Coronary artery (tissue), 2 donors: ENCODE data around the gene WARS2.
"Not testable (repeated sequence)": the region's sequence is repeated elsewhere in the genome, so short reads cannot be mapped to it uniquely, and the experiment has no call there.

ENCODE experiments used
- DNase-seq: peaks from one replicate; pipeline ENCODE4 v3.0.0-alpha.2; 2017; ENCODE audit warnings: low spot score
- H3K27ac ChIP-seq, 2 donors: fragments of 200-600 bp; sonication (generic); one replicate each; pipeline ENCODE4 v1.5.1; 2016 to 2019
- H3K4me3 ChIP-seq: fragments of 200-600 bp; sonication (generic); 2 replicates; pipeline ENCODE4 v1.5.1; 2016; ENCODE audit warnings: mild to moderate bottlenecking, moderate library complexity
- CTCF ChIP-seq: fragments of 200-600 bp; sonication (generic); IDR thresholded peaks from one replicate; pipeline ENCODE4 v1.5.1; 2019; ENCODE audit warnings: antibody characterized with exemption

The WARS2 gene

GRCh38 chr1:119140177-119141019 is at the start of gene WARS2:
Gene WARS2 (minus strand): TSS chr1:119140653. CDS start chr1:119140644, 9 bp downstream.
- Histone ChIP-seq H3K4me3 (peak within 1 kb of the TSS; percentile 76), H3K27ac (peak within 1 kb of the TSS; percentile 86 to 91)
- TF ChIP-seq CTCF: no peak
- peak; percentile 97 for DNase-seq

- Histone ChIP-seq H3K27ac (no peak overlapping the region), H3K4me3 (no peak overlapping the region)
- no peak for DNase-seq
- TF ChIP-seq CTCF: no peak
Measured at GRCh38 chr1:119188926-119189325, 48.5 kb upstream of the WARS2 start.

- no peak overlapping the region for H3K27ac ChIP-seq
- no peak for TF ChIP-seq CTCF
- DNase-seq: no peak
- H3K4me3 ChIP-seq: no peak overlapping the region
Measured at GRCh38 chr1:119187416-119187815, 47.0 kb upstream of the WARS2 start.

GRCh38 chr1:119186471-119186870 is 46.0 kb upstream of the WARS2 start:
- Histone ChIP-seq H3K4me3 (no peak overlapping the region), H3K27ac (no peak overlapping the region)
- DNase-seq: no peak
- TF ChIP-seq CTCF: no peak

GRCh38 chr1:119184972-119185371 is 44.5 kb upstream of the WARS2 start:
- H3K27ac ChIP-seq: no peak overlapping the region
- DNase-seq: no peak
- no peak for TF ChIP-seq CTCF
- no peak overlapping the region for H3K4me3 ChIP-seq

GRCh38 chr1:119181218-119181617 is 40.8 kb upstream of the WARS2 start:
- no peak for TF ChIP-seq CTCF
- Histone ChIP-seq H3K4me3 (no peak overlapping the region), H3K27ac (no peak overlapping the region)
- no peak for DNase-seq

- no peak for TF ChIP-seq CTCF
Measured at GRCh38 chr1:119179051-119179450, 38.6 kb upstream of the WARS2 start.

GRCh38 chr1:119172927-119173326 is 32.5 kb upstream of the WARS2 start:
- not testable (repeated sequence) for H3K27ac ChIP-seq, H3K4me3 ChIP-seq, DNase-seq

More at GRCh38 chr1:119179051-119179450, 38.6 kb upstream of the WARS2 start:
- Histone ChIP-seq H3K4me3 (no peak overlapping the region), H3K27ac (no peak overlapping the region)
- no peak for DNase-seq

- not testable (repeated sequence) for H3K27ac ChIP-seq, DNase-seq, H3K4me3 ChIP-seq
Measured at GRCh38 chr1:119171381-119172010, 31.0 kb upstream of the WARS2 start.
